OCI-M2 (cell line): ENCODE measurements around the gene RANBP9.
A peak's percentile ranks its signal among the peaks of the same experiment; 100 is the strongest.

ENCODE experiments used
- DNase-seq: peaks from one replicate; lab custom pipeline; 2025; ENCODE audit not compliant: unreplicated experiment; lab: John Stamatoyannopoulos, UW

The RANBP9 gene

DNA sequence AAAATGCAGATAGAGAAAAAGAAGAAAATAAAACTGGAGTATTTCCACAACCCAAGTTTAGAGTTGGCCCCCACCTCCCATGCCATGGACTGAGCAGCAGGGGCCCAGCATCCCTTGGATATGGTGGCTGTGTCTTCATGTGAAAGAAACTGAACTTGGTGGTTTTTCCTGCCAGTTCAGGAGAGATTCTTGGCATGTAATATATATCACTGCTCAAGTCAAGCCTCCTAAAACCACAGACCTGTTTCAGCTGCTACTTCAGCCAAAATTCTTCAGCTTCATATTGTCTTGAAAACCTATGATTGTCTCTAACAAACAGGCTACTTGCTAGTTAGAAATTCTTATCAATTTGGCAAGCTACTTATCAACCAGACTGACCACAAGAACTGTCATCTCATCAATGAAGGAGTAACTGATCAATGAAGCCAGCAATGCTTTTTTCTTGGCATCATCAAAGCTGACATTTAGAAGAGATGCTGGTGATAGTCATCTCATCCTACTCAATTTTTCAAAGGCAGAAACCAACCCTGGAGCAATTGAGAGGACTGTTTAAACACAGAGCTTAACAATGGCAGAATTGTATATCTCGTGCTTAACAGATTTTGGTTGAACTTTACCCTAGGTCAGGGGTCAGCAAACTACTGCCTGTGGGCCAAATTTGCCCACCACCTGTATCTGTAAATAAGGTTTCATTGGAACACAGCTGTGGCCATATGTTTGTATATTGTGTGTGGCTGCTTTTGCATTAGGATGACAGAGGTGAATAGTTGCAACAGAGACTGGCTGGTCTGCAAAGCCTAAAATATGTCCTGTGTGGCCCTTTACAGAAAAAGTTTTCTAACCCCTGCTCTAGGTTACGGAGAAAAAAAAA lies 106.9 kb downstream of the RANBP9 start:
- no peak for DNase-seq

DNA sequence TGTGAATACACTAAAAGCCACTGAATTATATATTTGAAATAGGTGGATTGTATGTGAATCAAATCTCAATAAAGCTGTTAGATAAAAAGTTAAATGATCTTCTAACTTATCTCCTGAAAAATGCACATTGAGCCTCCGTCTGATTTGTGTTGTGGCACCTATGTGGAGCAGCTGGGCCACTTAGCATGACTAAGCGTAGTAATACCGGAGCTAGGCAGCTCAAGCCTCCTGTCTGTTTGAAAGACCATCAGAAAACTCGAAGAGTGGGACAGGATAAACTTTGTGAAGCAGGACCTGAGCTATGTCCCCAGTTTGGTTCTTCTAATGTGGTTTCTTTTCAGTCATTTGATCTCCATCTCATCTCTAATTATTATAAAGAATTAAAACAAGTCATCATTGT lies 107.5 kb downstream of the RANBP9 start:
- no peak for DNase-seq

DNA sequence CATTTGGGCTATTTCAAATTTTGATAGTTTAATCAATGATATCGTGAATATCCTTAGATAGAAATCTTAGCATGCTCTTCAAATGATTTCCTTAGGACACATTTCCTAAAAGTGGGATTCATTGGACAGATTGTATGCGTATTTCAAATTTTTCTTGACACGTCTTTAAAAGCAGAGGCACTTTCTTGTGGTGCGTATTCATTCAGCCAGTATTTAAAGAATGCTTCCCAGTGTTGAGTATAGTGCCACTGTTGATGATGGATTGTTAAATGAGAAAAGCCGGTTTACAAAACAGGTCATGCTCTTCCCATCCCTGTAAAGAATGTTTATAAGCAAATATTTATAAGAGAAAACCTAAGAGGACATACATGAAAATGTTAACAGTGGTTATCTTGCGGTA lies 111.6 kb downstream of the RANBP9 start:
- no peak for DNase-seq

DNA sequence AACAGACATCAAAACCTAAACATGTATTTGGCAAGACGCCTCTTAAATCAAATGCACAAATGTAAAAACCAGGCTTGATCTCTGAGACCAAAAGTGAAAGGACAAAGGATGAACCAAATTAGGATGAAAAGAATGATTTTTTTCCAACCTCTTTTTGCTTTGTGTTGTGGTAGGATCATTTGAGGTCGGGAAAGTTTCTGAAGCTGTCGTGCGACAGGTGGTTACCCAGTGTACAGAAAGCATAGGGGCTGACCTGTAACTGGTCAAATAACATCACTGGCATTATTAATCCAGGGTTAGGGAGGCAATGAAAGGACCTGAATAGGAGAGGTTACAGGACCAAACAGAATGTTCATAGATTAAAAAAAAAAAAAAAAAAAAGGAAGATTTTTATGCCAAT lies 114.6 kb downstream of the RANBP9 start:
- no peak for DNase-seq

DNA sequence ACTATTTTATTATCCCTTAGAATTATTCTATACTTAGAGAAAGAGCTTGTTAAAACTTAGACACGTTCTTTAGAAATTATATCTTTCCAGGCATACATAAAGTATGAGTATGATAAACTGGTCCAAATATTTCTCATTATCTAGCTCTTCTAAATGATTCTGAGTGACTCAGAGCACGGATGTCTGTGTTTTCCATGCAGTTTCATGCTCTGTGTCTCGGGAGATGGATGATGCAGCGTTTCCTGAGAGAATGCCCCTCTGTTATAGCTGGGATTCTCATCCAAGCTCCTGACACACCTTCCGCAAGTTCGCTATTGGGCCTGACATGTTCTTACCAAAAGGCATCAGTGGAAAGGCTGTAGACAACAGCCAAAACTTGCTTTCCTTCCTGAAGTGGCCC lies 117.9 kb downstream of the RANBP9 start:
- no peak for DNase-seq

DNA sequence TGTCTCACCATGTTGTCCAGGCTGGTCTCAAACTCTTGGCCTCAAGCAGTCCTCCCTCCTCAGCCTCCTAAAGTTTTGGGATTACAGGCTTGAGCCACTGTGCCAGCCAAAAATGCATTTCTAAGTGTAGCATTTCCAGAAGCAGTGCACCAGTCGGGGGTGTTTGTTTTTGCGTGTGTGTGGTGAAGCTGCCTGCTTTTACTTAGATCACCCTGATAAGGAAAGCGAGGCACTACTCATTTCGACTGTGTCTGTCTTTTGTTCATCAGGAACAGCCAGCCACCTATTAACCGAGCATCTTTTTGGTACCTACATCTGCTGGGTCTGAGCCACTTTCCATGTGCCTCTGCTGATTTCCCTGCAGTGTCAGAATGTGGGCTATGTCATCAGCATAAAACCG lies 118.5 kb downstream of the RANBP9 start:
- DNase-seq = no peak

DNA sequence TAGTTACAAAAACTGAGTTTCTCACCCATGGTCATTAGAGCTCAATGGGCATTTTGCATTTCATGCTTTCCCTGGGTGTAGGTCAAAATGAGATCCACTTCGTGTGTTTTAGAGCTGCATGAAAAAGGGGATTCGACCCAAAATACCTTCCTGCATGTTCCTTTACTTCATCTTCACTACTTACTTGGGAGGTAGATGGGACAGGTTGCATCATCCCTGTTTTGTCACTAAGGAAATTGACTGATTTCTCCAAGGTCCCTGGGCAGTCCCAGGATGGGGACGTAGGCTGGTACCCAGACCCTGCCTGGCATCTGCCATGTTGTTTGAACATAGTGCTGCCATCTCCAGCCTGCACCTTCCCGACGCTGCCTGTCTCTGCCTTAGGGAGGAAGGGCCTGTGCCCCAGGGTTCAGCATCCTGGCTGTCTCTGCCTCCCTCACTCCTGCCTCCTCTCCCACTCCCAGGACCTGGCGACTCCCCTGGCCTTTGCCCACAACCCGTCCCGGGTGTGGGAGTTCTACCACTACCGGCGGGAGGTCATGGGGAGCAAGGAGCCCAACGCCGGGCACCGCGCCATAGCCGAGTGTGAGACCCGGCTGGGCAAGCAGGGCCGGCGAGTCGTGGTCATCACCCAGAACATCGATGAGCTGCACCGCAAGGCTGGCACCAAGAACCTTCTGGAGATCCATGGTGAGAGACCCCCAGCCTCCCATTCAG lies 120.3 kb downstream of the RANBP9 start:
- no peak for DNase-seq

DNA sequence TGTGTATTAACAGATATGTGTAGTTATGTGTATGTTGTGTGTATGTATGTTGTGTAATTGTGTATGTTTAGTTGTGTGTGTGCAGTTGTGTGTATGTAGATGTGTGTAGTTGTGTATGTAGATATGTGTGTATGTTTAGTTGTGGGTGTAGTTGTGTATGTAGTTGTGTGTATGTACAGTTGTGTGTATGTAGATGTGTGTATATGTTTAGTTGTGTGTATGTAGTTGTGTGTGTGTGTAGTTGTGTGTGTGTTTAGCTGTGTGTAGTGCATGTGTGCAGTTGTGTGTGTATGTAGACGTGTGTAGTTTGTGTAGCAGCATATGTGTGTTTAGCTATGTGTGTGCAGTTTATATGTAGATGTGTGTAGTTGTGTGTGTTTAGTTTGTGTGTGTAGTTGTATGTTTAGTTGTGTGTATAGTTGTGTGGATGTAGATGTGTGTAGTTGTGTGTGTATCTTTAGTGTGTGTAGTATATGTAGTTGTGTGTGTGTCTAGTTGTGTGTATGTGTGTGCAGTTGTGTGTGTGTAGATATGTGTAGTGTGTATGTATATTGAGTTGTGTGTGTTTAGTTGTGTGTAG lies 121.0 kb downstream of the RANBP9 start:
- DNase-seq = no peak

DNA sequence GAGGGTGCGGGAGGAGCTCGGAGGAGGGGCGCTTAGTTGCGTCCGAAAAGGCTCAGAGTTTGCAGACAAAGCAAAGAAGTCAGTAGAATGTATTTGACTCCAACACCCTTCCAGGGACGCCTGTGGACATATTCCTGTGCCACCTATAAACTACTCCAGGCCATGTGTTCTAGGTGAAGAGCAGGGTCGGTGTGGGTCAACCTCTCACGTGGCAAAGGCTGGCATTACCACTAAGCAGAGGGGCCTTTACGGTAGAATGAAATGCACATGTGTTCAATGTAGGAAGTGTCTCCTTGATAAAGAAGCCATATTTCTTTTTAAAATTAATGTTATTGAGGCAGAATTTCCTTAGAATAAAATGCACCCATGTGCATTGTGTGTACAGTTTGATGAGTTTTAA lies 121.8 kb downstream of the RANBP9 start:
- no peak for DNase-seq

DNA sequence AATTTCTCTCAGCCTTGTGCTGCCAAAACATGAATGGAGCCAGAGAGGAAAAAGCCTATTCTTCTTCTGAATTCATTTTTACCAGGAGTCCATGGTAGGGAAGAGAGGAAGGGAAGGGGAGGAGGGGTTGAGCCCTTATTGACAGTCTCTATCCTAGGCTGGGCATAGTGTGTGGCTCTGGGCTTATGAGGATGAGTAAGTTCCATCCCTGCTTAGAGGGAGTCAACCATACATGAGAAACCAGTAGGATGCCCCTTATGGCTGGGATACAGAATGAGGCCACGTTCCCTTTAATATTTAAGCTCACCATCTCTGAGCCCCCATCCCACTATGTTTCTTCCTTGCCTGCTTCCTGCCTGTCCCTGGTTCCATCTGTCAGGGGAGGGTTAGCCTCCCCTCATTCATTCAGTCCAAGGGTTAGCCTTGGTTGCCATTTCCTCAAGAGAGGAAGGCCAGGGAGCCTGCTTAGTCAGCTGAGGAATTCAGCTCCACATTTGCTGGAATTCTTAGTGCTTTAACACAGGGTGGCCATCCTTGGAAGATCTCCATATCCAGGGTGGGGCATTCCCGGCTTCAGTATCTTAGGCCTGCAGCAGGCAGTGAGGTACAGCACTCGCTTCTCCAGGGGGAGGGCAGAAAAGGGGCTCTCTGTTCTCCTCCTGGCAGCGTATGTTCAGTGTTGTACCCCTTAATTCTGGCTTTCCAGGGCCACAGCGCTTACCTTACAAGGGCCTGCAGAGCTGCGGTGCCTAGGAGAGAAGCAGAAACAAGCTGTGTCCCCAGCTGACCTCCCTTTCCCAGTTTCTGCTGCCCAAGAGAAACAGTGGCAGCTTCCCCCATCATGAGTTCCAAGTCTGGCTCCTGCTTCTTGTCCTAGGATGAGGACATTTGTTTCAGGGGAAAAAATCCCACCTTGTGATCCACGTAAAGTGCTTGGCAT lies 124.8 kb downstream of the RANBP9 start:
- no peak for DNase-seq

DNA sequence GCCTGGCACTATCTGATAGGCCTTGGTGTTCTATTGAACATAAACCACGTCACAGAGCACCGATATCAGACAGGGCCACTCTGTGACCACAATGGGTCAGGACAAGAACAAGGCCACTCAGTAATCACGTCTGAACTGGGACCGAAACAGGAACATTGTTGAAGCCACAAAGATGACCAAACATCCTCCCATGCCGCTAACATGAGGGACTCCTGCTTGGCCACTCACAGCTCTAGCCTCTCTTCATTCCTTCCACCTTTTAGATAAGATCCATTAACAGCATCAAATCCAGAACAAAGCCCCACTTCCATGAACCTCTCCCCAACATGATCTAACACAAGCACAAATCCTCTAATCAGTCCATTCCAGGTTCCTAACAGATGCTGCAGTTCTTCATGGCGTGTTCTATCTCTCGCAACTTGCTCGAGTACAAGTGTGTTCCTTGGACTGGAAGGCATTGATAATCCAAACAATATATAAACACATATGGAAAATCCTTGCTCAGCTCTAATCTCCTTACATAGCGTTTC lies 129.9 kb downstream of the RANBP9 start:
- peak; percentile 73 for DNase-seq

DNA sequence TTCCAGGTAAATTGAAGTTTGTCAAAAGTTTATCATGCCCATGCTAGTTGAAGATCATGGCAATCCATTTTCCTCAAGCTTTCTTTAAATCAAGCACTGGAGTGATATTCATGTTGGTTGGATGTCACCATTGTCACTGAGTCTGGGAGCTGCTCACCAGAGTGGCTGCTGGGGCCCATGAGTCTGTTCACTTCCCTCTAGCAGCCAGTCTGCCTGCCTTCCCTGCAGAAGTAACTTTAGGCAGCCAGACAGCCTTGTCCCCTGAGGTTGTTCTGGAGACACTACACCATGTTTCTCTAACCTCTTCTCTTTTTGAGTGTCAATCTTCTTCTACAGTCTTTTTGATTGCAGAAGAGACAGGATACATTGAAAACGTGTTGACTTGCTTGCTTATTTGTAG lies 131.7 kb downstream of the RANBP9 start:
- DNase-seq = no peak

DNA sequence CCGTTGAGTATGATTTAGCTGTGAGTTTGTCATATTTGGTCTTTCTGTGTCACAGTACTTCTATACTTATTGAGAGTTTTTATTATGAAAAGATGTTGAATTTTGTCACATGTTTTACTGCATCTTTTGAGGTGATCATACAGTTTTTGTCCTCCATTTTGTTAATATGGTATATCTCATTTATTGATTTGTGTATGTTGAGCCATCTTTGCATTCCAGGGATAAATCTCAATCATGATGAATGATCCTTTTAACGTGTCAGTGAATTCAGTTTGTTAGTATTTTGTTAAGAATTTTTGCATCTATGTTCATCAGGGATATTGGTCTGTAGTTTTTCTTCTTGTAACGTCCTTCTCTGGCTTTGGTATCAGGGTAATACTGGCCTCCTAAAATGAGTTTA lies 133.7 kb downstream of the RANBP9 start:
- DNase-seq = no peak

DNA sequence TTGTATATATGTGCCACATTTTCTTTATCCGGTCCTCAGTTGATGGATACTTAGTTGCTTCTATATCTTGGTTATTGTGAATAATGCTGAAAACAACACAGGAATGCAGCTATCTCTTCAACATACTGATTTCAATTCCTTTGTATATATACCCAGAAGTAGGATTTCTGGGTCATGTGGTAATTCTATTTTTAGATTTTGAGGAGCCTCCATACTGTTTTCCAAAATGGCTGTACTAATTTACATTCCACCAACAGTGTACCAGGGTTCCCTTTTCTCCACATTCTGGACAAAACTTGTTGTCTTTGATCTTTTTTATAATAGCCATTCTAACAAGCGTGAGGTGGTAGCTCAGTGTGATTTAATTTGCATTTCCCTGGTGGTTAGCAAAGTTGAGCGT lies 135.6 kb downstream of the RANBP9 start:
- no peak for DNase-seq

DNA sequence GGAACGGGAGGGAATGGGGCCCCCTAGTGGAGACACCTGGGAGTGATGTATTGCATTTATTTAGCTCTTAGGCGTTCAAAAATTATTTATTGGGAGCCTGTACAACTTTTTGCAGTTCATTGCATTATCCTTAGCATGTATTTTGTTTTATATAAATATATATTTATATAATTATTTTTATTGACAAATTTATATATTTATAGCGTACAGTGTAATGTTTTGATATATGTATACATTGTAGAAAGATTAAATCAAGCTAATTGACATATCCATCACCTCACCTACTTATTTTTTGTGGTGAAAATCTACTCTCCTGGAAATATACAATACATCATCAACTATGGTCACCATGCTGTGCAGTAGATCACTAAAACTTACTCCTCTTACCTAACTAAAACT lies 136.3 kb downstream of the RANBP9 start:
- no peak for DNase-seq

DNA sequence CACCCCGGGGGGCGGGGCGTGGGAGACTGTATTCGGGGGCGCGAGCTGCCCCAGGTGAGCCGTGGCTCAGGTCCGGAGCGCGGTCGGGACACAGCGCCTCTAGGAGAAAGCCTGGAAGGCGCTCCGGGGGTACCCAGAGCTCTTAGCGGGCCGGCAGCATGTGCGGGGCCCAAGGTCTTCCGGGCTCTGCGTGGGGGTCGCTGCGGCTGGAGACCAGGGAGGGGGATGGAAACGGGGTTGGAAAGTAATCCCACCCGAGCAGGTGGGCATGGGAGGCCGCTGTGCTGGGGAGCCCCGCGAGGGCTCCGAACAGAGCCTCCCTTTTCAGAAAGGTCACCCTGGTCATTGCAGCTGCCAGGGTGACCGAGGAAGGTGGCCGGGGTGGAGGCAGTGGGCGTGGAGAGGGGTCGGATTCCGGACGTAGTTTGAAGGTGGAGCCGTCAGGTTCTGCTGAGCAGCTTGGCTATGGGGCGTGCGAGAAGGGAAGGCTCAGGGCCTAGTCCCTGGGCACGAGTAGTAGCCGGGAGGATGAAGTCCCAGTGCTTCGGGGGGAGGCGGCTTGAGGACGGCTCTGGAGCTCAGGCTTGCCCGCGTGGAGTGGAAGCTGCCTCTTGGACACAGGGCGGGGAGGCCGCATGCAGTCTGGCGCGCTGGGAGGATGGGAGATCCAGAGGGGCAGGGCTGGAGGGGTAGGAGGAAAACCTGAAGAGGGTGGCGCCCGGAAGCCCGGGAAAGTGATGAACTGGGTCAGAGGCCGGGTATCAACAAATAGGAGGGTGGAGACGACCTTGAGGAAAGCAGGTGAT lies 136.9 kb downstream of the RANBP9 start, which contains the start of gene SIRT5:
SIRT5 (plus strand) TSS at position 31 of the 806 bp plus-strand sequence. CDS start 9,510 bp downstream, outside the sequence.
- peak; percentile 86 for DNase-seq

DNA sequence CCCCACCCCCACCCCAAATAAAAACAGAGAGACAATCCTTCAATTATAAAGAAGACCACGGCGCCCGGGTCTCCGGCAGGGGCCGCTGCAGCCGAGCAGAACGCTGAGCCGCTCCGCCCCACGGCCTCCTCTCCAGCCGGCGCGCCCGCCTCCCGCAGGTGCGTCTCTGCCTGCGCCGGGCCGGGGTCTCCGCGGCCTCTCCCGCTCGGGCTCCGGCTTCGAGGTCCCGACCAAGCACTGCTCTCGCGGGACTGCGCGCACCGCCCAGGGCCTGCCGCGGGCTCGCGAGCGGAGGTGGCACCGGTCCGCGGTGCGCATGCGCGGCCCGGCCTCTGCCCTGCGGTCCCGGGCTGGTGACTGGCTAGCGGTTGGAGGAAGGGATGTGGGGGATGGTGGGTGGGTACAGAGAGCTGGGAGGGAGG lies 137.5 kb downstream of the RANBP9 start:
- DNase-seq = peak; percentile 73

DNA sequence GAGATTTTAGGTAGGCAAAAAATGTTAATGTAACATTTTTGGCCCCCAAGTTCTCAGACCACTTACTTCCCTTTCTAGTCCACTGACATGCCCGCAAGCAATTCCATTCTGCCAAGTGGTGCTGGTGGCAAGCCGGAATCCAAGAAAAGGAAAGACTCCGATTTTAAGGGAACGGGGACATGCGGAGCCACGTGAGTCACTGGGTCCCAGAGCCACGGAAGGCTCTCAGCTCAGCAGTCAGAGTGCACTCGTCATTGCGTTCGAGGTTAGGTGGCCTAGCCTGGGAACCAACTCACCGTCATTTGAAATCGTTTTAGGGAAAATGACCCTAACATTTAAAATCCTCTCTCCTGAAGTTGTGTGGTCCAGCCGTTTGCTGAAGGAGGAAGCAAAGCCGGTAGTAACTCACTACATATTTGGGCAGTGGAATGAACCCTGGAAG lies 137.9 kb downstream of the RANBP9 start:
- DNase-seq = no peak

DNA sequence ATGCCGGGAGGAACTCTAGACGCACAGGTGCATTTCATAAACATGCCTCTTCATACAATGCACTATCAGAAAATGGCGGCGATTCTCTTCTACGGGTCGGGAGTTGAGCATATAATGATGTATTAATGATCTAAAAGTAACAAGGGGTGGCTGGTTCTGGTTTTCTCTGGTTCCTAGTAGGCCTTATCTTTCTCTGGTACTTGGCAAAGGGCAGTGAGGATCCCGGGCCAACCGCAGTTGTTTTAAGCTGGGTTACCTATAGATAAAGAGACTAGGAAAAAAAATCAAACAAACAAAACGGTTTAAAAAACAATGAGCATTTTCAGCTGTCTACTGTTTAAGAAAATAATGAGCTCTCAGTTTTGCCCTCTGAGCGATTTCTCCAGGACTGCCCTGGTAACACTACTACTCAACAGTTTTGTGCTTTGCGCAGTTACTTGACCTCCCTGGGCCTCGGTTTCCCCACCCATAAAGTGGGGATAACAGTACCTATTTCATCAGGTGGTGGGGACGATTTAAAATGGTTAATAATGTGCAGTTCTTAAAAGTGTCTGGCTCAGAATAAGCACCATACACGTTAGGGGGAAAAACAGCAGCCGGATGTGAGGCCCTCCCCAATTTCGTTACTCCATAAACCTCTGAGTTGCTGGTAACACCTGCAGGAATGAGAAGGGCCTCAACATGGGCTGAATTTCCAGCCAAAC lies 138.5 kb downstream of the RANBP9 start:
- DNase-seq = no peak
